PFSK-1 (cell line): Measurements from ENCODE around the gene DCTN4.

Experiments
- FOXP2 ChIP-seq: optimal IDR thresholded peaks from 2 replicates; pipeline ENCODE3; 2011; ENCODE audit warnings: borderline replicate concordance, control low read depth, inconsistent platforms; ENCODE audit not compliant: insufficient read depth; ENCODE audit errors: extremely low read length, extremely low read depth
- POLR2AphosphoS5 ChIP-seq: IDR thresholded peaks from 2 replicates; pipeline ENCODE4 v1.6.1; 2012; ENCODE audit warnings: low read depth, mild to moderate bottlenecking, control low read depth, low read length, moderate library complexity
- SIN3A ChIP-seq: IDR thresholded peaks from 2 replicates; pipeline ENCODE4 v1.6.1; 2012; ENCODE audit warnings: mild to moderate bottlenecking, low read length, moderate library complexity, borderline replicate concordance; ENCODE audit not compliant: insufficient read depth
- TAF1 ChIP-seq: IDR thresholded peaks from 2 replicates; pipeline ENCODE4 v1.6.1; 2012; ENCODE audit warnings: low read length, control low read depth, borderline replicate concordance; ENCODE audit not compliant: insufficient read depth
- TF ChIP-seq, protein P1 (sequence below), 2 experiments: IDR thresholded peaks; 2 replicates each; pipeline versions ENCODE4 v1.6.1 to v1.8.0; 2011 to 2012; ENCODE audit warnings: low read depth in 2 of 2, low read length in 2 of 2, control low read depth in 1 of 2, inconsistent platforms in 1 of 2, mild to moderate bottlenecking in 1 of 2, moderate library complexity in 1 of 2; ENCODE audit not compliant: insufficient read depth in 1 of 2

Gene DCTN4

DNA sequence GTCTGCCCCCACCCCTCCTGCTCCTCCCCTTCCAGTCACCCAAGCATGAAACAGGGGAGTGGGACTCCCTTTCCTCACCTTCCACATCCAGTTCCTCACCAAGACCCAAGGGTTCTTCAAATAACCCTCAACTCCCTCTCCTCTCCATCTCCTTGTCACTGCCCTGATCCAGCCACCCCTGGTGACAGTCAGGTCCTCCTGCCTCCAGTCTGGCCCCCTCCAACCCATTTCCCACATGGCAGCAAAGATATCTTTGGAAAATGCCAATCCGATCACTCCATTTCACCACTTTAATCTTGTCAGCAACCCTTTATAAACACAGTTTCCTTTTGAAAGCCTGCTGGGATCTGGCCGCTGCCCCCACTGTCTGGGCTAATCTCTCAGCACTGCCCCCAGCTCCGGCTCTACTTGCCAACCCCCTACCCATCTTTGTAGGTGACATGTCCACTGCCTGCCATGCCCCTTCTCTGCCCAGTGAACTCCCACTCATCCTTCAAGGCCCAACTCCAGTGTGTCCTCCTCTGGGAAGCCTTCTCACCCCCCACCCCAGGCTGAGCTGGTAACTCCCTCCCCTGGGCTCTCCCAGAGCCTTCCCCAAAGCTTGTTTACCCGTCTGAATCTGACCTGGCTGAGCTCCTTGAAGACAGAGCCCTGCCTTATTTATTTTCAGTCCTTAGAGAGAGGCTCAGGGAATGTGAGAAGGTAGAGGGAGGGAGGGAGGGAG is 98.5 kb downstream of the DCTN4 start:
- TF ChIP-seq POLR2AphosphoS5 (no peak), TAF1 (no peak), SIN3A (no peak), FOXP2 (no peak)
- TF ChIP-seq, protein P1, sequence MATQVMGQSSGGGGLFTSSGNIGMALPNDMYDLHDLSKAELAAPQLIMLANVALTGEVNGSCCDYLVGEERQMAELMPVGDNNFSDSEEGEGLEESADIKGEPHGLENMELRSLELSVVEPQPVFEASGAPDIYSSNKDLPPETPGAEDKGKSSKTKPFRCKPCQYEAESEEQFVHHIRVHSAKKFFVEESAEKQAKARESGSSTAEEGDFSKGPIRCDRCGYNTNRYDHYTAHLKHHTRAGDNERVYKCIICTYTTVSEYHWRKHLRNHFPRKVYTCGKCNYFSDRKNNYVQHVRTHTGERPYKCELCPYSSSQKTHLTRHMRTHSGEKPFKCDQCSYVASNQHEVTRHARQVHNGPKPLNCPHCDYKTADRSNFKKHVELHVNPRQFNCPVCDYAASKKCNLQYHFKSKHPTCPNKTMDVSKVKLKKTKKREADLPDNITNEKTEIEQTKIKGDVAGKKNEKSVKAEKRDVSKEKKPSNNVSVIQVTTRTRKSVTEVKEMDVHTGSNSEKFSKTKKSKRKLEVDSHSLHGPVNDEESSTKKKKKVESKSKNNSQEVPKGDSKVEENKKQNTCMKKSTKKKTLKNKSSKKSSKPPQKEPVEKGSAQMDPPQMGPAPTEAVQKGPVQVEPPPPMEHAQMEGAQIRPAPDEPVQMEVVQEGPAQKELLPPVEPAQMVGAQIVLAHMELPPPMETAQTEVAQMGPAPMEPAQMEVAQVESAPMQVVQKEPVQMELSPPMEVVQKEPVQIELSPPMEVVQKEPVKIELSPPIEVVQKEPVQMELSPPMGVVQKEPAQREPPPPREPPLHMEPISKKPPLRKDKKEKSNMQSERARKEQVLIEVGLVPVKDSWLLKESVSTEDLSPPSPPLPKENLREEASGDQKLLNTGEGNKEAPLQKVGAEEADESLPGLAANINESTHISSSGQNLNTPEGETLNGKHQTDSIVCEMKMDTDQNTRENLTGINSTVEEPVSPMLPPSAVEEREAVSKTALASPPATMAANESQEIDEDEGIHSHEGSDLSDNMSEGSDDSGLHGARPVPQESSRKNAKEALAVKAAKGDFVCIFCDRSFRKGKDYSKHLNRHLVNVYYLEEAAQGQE (IDR thresholded peaks at IDR 0.05; ENCODE audit: insufficient read depth in 1 of 2, low read depth in 2 of 2, low read length in 2 of 2): no peak

DNA sequence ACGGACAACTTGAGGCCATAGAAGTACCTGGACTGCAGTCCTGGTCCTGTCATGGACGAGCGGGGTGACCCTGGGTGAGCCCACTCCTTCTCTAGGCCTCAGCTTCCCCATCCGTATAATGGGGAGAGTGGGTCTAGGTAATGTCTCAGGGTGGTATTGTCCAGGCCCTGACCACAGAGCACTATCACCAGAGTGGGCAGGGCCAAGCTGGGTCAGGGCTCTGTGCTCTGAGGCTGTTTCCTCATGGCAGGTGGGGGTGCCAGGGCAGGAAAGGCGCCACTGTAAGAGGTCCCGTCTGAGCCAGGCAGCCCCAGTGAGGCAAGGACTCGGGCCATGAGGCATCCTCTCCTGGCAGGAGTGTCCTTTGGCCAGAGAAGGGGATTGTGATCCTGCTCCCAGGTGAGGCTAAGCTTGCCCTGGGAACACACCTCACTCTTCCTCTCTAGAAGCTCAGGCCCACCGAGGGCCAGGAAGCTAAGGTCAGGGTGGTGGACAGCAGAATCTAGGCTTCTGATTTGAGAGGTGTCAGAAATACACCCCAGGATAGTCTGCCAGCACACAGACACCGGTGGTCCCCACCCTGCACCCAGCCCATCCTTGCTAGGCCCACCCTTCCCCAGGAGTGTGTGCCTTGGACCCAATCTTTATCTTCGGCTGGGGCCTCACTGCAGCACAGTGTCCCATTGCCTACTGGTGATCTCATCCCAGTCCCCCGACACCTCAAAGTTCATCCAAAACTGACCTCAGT is 99.3 kb downstream of the DCTN4 start:
- no peak for TF ChIP-seq TAF1
- no peak for TF ChIP-seq SIN3A
- no peak for TF ChIP-seq POLR2AphosphoS5
- TF ChIP-seq FOXP2: no peak
- TF ChIP-seq, protein P1 (IDR thresholded peaks at IDR 0.05; ENCODE audit: insufficient read depth in 1 of 2, low read depth in 2 of 2, low read length in 2 of 2): no peak

GRCh38 chr5:150658699-150659265 is 100.0 kb downstream of the DCTN4 start:
- TF ChIP-seq SIN3A: no peak
- TF ChIP-seq POLR2AphosphoS5: no peak; the same call in 1 of the 2 replicates
- TF ChIP-seq, protein P1 (IDR thresholded peaks at IDR 0.05; ENCODE audit: insufficient read depth in 1 of 2, low read depth in 2 of 2, low read length in 2 of 2): no peak
- TF ChIP-seq FOXP2: no peak
- TF ChIP-seq TAF1: no peak
